H9 (cell line): ENCODE data around the gene CREB3L2. TPM values are rescaled to one million over a fixed set of nuclear protein-coding genes. Genes with fewer than 3 reads are reported as not detected.

Source experiments
- DNase-seq: peaks from one replicate; pipeline ENCODE4 v3.0.0-alpha.2; 2017
- H2AFZ ChIP-seq: one replicate; pipeline ENCODE4 v1.6.1; 2013; ENCODE audit warnings: mild to moderate bottlenecking, low read length, control low read depth, moderate library complexity
- H2AK5ac ChIP-seq: 2 replicates; pipeline ENCODE4 v1.6.1; 2013; ENCODE audit warnings: low read length, control low read depth, mixed read lengths; ENCODE audit not compliant: insufficient read length
- H2BK120ac ChIP-seq: one replicate; pipeline ENCODE4 v1.6.1; 2013; ENCODE audit warnings: low read depth, mild to moderate bottlenecking, low read length, control low read depth, inconsistent platforms; ENCODE audit not compliant: poor library complexity, severe bottlenecking
- H2BK12ac ChIP-seq: 2 replicates; pipeline ENCODE4 v1.6.1; 2013; ENCODE audit warnings: low read length, control low read depth, mixed read lengths, low read depth; ENCODE audit not compliant: insufficient read length
- H2BK15ac ChIP-seq: 2 replicates; pipeline ENCODE4 v1.6.1; 2013; ENCODE audit warnings: low read depth, low read length, control low read depth
- H2BK20ac ChIP-seq: one replicate; pipeline ENCODE4 v1.6.1; 2013; ENCODE audit warnings: low read depth, mild to moderate bottlenecking, low read length, control low read depth, inconsistent platforms; ENCODE audit not compliant: poor library complexity, severe bottlenecking
- H2BK5ac ChIP-seq: 2 replicates; pipeline ENCODE4 v1.6.1; 2013; ENCODE audit warnings: low read length, control low read depth, mixed read lengths; ENCODE audit not compliant: insufficient read length
- H3K14ac ChIP-seq: 2 replicates; pipeline ENCODE4 v1.6.1; 2013; ENCODE audit warnings: low read length, control low read depth; ENCODE audit not compliant: insufficient read depth
- H3K18ac ChIP-seq: 2 replicates; pipeline ENCODE4 v1.6.1; 2013; ENCODE audit warnings: low read depth, mild to moderate bottlenecking, mixed read lengths, low read length, control low read depth; ENCODE audit not compliant: insufficient read length
- H3K23ac ChIP-seq: 2 replicates; pipeline ENCODE4 v1.6.1; 2013; ENCODE audit warnings: low read length, control low read depth, mixed read lengths, low read depth; ENCODE audit not compliant: insufficient read length
- H3K23me2 ChIP-seq: 2 replicates; pipeline ENCODE4 v1.6.1; 2013; ENCODE audit warnings: low read depth, mild to moderate bottlenecking, mixed read lengths, low read length, control low read depth; ENCODE audit not compliant: insufficient read length, poor library complexity, severe bottlenecking
- H3K27ac ChIP-seq: 2 replicates; pipeline ENCODE4 v1.5.1; 2013; ENCODE audit warnings: low read length, control low read depth, mixed read lengths, low read depth; ENCODE audit not compliant: insufficient read length
- H3K27me3 ChIP-seq: 2 replicates; pipeline ENCODE4 v1.6.1; 2013; ENCODE audit warnings: low read length, control low read depth, inconsistent platforms; ENCODE audit not compliant: insufficient read depth
- H3K4ac ChIP-seq: 2 replicates; pipeline ENCODE4 v1.6.1; 2013; ENCODE audit warnings: low read depth, mild to moderate bottlenecking, control low read depth, inconsistent platforms, low read length, moderate library complexity
- H3K4me1 ChIP-seq: 2 replicates; pipeline ENCODE4 v1.6.1; 2013; ENCODE audit warnings: low read length, control low read depth, inconsistent platforms; ENCODE audit not compliant: insufficient read depth
- H3K4me2 ChIP-seq: 2 replicates; pipeline ENCODE4 v1.6.1; 2013; ENCODE audit warnings: low read length, control low read depth, mixed read lengths; ENCODE audit not compliant: insufficient read length, insufficient read depth
- H3K56ac ChIP-seq: 2 replicates; pipeline ENCODE4 v1.6.1; 2013; ENCODE audit warnings: low read depth, mild to moderate bottlenecking, mixed read lengths, low read length, control low read depth; ENCODE audit not compliant: insufficient read length
- H3K79me1 ChIP-seq: 2 replicates; pipeline ENCODE4 v1.6.1; 2013; ENCODE audit warnings: low read depth, mild to moderate bottlenecking, moderate library complexity, low read length, control low read depth, inconsistent platforms; ENCODE audit not compliant: insufficient read depth, poor library complexity, severe bottlenecking
- H3K79me2 ChIP-seq: 2 replicates; pipeline ENCODE4 v1.6.1; 2013; ENCODE audit warnings: low read length, control low read depth, inconsistent platforms; ENCODE audit not compliant: insufficient read depth
- H3K9ac ChIP-seq: 2 replicates; pipeline ENCODE4 v1.6.1; 2013; ENCODE audit warnings: low read length, control low read depth, mixed read lengths; ENCODE audit not compliant: insufficient read length; ENCODE audit errors: extremely low read depth
- H3K9me3 ChIP-seq: one replicate; pipeline ENCODE4 v1.6.1; 2013; ENCODE audit warnings: low read depth, low read length, inconsistent platforms; ENCODE audit not compliant: control insufficient read depth
- H3T11ph ChIP-seq: one replicate; pipeline ENCODE4 v1.6.1; 2013; ENCODE audit warnings: mild to moderate bottlenecking, low read length, control low read depth, inconsistent platforms
- H4K20me1 ChIP-seq: one replicate; pipeline ENCODE4 v1.6.1; 2013; ENCODE audit not compliant: control insufficient read depth, insufficient read length, insufficient read depth
- H4K5ac ChIP-seq: 2 replicates; pipeline ENCODE4 v1.6.1; 2013; ENCODE audit warnings: low read depth, mild to moderate bottlenecking, mixed read lengths, low read length, control low read depth; ENCODE audit not compliant: insufficient read length
- H4K8ac ChIP-seq: replicated peaks from 2 replicates; pipeline ENCODE4 v1.6.1; 2013; ENCODE audit warnings: low read length, control low read depth, mixed read lengths, low read depth; ENCODE audit not compliant: insufficient read length
- H4K91ac ChIP-seq: 2 replicates; pipeline ENCODE4 v1.6.1; 2013; ENCODE audit warnings: low read depth, mild to moderate bottlenecking, moderate library complexity, mixed read lengths, low read length, control low read depth; ENCODE audit not compliant: insufficient read length
- H3K27ac Mint-ChIP-seq, 3 experiments: 2 replicates in 2 of 3; 3 replicates in 1 of 3; pipeline ENCODE4 v1.8.0; 2020 to 2021; ENCODE audit warnings: mixed read lengths in 3 of 3, mild to moderate bottlenecking in 1 of 3, moderate library complexity in 1 of 3
- H3K27me3 Mint-ChIP-seq: 2 replicates; pipeline ENCODE4 v1.8.0; 2021; ENCODE audit warnings: low read depth, mild to moderate bottlenecking, moderate library complexity, mixed read lengths
- H3K36me3 Mint-ChIP-seq, 3 experiments: 2 replicates in 2 of 3; 3 replicates in 1 of 3; pipeline ENCODE4 v1.8.0; 2020 to 2021; ENCODE audit warnings: low read depth in 3 of 3, mixed read lengths in 3 of 3; ENCODE audit not compliant: insufficient read depth in 1 of 3
- H3K4me1 Mint-ChIP-seq, 2 experiments: 2 replicates each; pipeline ENCODE4 v1.8.0; 2020; ENCODE audit warnings: mixed read lengths in 2 of 2
- H3K4me3 Mint-ChIP-seq, 2 experiments: 2 replicates in 1 of 2; 3 replicates in 1 of 2; pipeline ENCODE4 v1.8.0; 2020 to 2021; ENCODE audit warnings: mild to moderate bottlenecking in 2 of 2, mixed read lengths in 2 of 2, moderate library complexity in 1 of 2
- H3K9me3 Mint-ChIP-seq, 2 experiments: 2 replicates in 1 of 2; 3 replicates in 1 of 2; pipeline ENCODE4 v1.8.0; 2020; ENCODE audit warnings: mild to moderate bottlenecking in 2 of 2, mixed read lengths in 2 of 2, moderate library complexity in 1 of 2
- WGBS: extraction: QIAGEN DNeasy Blood & Tissue Kit; methylation state at CpG from one replicate; pipeline ENCODE4 v1.1.7; 2013; ENCODE audit warnings: missing lambda C conversion rate, low lambda C conversion rate, mixed read lengths; ENCODE audit not compliant: insufficient read length; ENCODE audit errors: extremely low coverage; 5-methylcytosine and 5-hydroxymethylcytosine counted together
- total RNA-seq: library from RNA; stranded (reverse); gene quantifications from 2 replicates; pipeline ENCODE4 v1.2.1, GENCODE V29; 2021
- TF ChIP-seq, protein P1 (sequence below): fragments of 200-600 bp; sonication (generic); conservative IDR thresholded peaks from 3 replicates; pipeline ENCODE4 v1.8.0; 2021; ENCODE audit warnings: antibody characterized with exemption, mild to moderate bottlenecking

The CREB3L2 gene
- total RNA-seq, 1 experiment from 2014 or later: 60.7 TPM

DNA sequence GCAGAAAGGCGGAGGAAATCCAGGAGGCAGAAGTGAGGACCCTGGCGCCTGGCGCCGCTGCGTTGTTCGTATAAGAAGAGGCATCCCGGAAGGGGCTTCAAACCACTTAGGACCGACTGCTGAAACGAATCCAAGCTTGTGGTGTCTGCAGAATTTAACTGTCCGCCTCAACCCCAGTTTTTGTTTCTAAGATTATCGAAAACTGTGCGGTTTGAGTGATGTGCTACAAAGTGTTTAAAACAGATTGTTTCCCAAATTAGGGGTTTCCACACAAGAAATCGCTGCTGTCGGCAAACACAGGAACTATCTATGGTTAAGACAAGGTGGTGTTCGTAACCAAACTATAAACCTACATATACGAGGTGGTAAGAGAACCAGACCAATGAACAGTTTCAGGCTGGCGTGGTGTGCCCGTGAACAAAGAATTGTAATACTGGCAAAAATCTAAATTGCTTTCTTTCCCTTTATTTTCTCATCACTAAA, 154.3 kb downstream of the CREB3L2 start:
- Histone ChIP-seq H3K9me3 (no peaks in the 10 kb centered on the region), H3K27ac (no peak overlapping the region), H4K91ac (no peak overlapping the region), H3K14ac (no peak overlapping the region), H3K23me2 (peaks cover 10% of the 10 kb centered on the region), H3K79me1 (no peaks in the 10 kb centered on the region), H3K9ac (no peak overlapping the region), H3K56ac (no peak overlapping the region), H2BK20ac (no peak overlapping the region), H2BK5ac (no peak overlapping the region), H4K5ac (no peak overlapping the region), H3K79me2 (no peaks in the 10 kb centered on the region), H2AFZ (no peak overlapping the region), H2BK12ac (no peak overlapping the region), H3K4me1 (0 out of 2 replicates have a peak, but pooled peaks cover 3% of the 10 kb centered on the region), H3K23ac (no peak overlapping the region), H3K27me3 (peaks cover 29% of the 10 kb centered on the region), H3K4me2 (peak overlapping the region; percentile 71), H3K18ac (no peak overlapping the region), H3T11ph (no peak overlapping the region), H2BK15ac (no peak overlapping the region), H2BK120ac (no peak overlapping the region), H4K20me1 (no peaks in the 10 kb centered on the region), H3K4ac (no peak overlapping the region), H2AK5ac (no peak overlapping the region), H4K8ac (no peak overlapping the region)
- Mint-ChIP-seq H3K27me3 (peaks cover 63% of the 10 kb centered on the region), H3K27ac (no peak overlapping the region), H3K36me3 (no peaks in the 10 kb centered on the region; a peak in 1 of 7 replicates), H3K9me3 (no peaks in the 10 kb centered on the region), H3K4me1 (peaks cover 16 to 27% of the 10 kb centered on the region in 2 experiments), H3K4me3 (peak overlapping the region; percentile 59 to 76)
- DNase-seq: peak; percentile 50
- TF ChIP-seq, protein P1, sequence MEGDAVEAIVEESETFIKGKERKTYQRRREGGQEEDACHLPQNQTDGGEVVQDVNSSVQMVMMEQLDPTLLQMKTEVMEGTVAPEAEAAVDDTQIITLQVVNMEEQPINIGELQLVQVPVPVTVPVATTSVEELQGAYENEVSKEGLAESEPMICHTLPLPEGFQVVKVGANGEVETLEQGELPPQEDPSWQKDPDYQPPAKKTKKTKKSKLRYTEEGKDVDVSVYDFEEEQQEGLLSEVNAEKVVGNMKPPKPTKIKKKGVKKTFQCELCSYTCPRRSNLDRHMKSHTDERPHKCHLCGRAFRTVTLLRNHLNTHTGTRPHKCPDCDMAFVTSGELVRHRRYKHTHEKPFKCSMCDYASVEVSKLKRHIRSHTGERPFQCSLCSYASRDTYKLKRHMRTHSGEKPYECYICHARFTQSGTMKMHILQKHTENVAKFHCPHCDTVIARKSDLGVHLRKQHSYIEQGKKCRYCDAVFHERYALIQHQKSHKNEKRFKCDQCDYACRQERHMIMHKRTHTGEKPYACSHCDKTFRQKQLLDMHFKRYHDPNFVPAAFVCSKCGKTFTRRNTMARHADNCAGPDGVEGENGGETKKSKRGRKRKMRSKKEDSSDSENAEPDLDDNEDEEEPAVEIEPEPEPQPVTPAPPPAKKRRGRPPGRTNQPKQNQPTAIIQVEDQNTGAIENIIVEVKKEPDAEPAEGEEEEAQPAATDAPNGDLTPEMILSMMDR: no peak
- no CpG with 5 or more reads among the region's 18 CpGs for WGBS
